Astrocyte (in vitro differentiated cells and primary cell): Measurements from ENCODE around the gene CCDC146. TPM values are rescaled to one million over a fixed set of nuclear protein-coding genes. Genes with fewer than 3 reads are reported as not detected.

Source experiments
- DNase-seq: peaks from one replicate; pipeline ENCODE4 v3.0.0-alpha.2; 2010; ENCODE audit warnings: low read depth
- FAIRE-seq: peaks from 2 replicates; lab custom pipeline; 2011; peaks lifted over from hg19 to GRCh38; lab: Jason Lieb, UNC
- H2AFZ ChIP-seq: 2 replicates; pipeline ENCODE4 v1.6.0; 2012; ENCODE audit warnings: low read depth, low read length, inconsistent platforms
- H3K27ac ChIP-seq: 2 replicates; pipeline ENCODE4 v1.5.1; 2011; ENCODE audit warnings: low read depth, low read length, inconsistent platforms
- H3K27me3 ChIP-seq: 2 replicates; pipeline ENCODE4 v1.6.0; 2011; ENCODE audit warnings: low read length, inconsistent platforms; ENCODE audit not compliant: insufficient read depth
- H3K36me3 ChIP-seq: 2 replicates; pipeline ENCODE4 v1.5.1; 2011; ENCODE audit warnings: low read length, inconsistent platforms; ENCODE audit not compliant: insufficient read depth
- H3K4me1 ChIP-seq: 2 replicates; pipeline ENCODE4 v1.5.1; 2011; ENCODE audit warnings: low read length, inconsistent platforms; ENCODE audit not compliant: insufficient read depth
- H3K4me2 ChIP-seq: 2 replicates; pipeline ENCODE4 v1.6.0; 2012; ENCODE audit warnings: low read length, inconsistent platforms
- H3K4me3 ChIP-seq: 2 replicates; pipeline ENCODE4 v1.5.1; 2011; ENCODE audit warnings: low read depth, mild to moderate bottlenecking, low read length, inconsistent platforms; ENCODE audit not compliant: insufficient read depth
- H3K79me2 ChIP-seq: 2 replicates; pipeline ENCODE4 v1.6.0; 2012; ENCODE audit warnings: mild to moderate bottlenecking, low read length, inconsistent platforms; ENCODE audit not compliant: insufficient read depth
- H3K9ac ChIP-seq: 2 replicates; pipeline ENCODE4 v1.6.0; 2012; ENCODE audit warnings: mild to moderate bottlenecking, low read length, inconsistent platforms
- H3K9me3 ChIP-seq: 2 replicates; pipeline ENCODE4 v1.5.1; 2012; ENCODE audit warnings: low read depth, mild to moderate bottlenecking, low read length, inconsistent platforms; ENCODE audit not compliant: insufficient read depth
- H4K20me1 ChIP-seq: 2 replicates; pipeline ENCODE4 v1.6.0; 2012; ENCODE audit warnings: low read length, inconsistent platforms; ENCODE audit not compliant: insufficient read depth
- H3K27ac Mint-ChIP-seq: one replicate; pipeline ENCODE4 v1.8.0; 2021; ENCODE audit warnings: mild to moderate bottlenecking, mixed read lengths; ENCODE audit not compliant: unreplicated experiment
- H3K27me3 Mint-ChIP-seq: one replicate; pipeline ENCODE4 v1.8.0; 2021; ENCODE audit warnings: low read depth, mixed read lengths; ENCODE audit not compliant: unreplicated experiment
- H3K36me3 Mint-ChIP-seq: one replicate; pipeline ENCODE4 v1.8.0; 2021; ENCODE audit warnings: low read depth, mixed read lengths; ENCODE audit not compliant: unreplicated experiment
- H3K4me1 Mint-ChIP-seq: one replicate; pipeline ENCODE4 v1.8.0; 2021; ENCODE audit warnings: low read depth, mixed read lengths; ENCODE audit not compliant: unreplicated experiment
- H3K4me3 Mint-ChIP-seq: one replicate; pipeline ENCODE4 v1.8.0; 2021; ENCODE audit warnings: mild to moderate bottlenecking, moderate library complexity, mixed read lengths; ENCODE audit not compliant: unreplicated experiment
- H3K9me3 Mint-ChIP-seq: one replicate; pipeline ENCODE4 v1.8.0; 2021; ENCODE audit warnings: mild to moderate bottlenecking, mixed read lengths; ENCODE audit not compliant: unreplicated experiment
- EZH2 ChIP-seq: IDR thresholded peaks from 2 replicates; pipeline ENCODE4 v1.6.1; 2012; ENCODE audit warnings: mild to moderate bottlenecking, low read length, inconsistent platforms; ENCODE audit not compliant: insufficient read depth
- total RNA-seq: library from RNA; stranded (reverse); gene quantifications from 2 replicates; pipeline ENCODE4 v1.2.1, GENCODE V29; 2021
- TF ChIP-seq, protein P1 (sequence below): IDR thresholded peaks from 2 replicates; pipeline ENCODE4 v1.5.1; 2011; ENCODE audit warnings: low read depth, mild to moderate bottlenecking, inconsistent platforms, low read length, moderate library complexity; ENCODE audit not compliant: insufficient read depth

Gene CCDC146
- total RNA-seq, 1 donor from 2014 or later, result 2.0 TPM

DNA sequence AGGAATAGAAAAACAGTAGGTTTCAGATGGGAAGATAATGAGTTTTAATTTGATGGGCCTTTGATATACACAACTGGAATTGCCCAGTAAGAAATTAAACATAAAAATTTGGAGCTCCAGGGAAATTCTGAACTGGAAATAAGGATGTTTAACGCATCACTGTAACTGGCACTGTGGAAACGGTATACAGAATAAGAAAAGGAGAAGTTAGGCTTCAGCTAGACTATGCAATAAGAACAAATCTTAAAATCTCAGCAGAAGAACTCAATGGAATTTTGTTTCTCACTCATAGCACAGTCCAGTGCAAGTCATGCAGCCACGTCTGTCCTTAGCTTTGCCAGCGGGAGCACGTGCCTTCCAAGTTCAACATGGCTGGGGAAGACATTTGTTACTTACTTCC is 130.1 kb downstream of the CCDC146 start:
- H3K4me1 ChIP-seq, result no peaks in the 10 kb centered on the region
- FAIRE-seq, result no peak
- no peak overlapping the region for H3K27ac ChIP-seq
- H3K9me3 ChIP-seq, result no peaks in the 10 kb centered on the region
- TF ChIP-seq, protein P1, sequence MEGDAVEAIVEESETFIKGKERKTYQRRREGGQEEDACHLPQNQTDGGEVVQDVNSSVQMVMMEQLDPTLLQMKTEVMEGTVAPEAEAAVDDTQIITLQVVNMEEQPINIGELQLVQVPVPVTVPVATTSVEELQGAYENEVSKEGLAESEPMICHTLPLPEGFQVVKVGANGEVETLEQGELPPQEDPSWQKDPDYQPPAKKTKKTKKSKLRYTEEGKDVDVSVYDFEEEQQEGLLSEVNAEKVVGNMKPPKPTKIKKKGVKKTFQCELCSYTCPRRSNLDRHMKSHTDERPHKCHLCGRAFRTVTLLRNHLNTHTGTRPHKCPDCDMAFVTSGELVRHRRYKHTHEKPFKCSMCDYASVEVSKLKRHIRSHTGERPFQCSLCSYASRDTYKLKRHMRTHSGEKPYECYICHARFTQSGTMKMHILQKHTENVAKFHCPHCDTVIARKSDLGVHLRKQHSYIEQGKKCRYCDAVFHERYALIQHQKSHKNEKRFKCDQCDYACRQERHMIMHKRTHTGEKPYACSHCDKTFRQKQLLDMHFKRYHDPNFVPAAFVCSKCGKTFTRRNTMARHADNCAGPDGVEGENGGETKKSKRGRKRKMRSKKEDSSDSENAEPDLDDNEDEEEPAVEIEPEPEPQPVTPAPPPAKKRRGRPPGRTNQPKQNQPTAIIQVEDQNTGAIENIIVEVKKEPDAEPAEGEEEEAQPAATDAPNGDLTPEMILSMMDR, result no peak
- TF ChIP-seq EZH2, result no peak
- no peak overlapping the region for H3K4me2 ChIP-seq
- DNase-seq, result no peak
- Mint-ChIP-seq H3K27ac (no peak overlapping the region), H3K4me3 (no peak overlapping the region), H3K27me3 (no peaks in the 10 kb centered on the region), H3K4me1 (no peaks in the 10 kb centered on the region), H3K36me3 (no peaks in the 10 kb centered on the region), H3K9me3 (no peaks in the 10 kb centered on the region)
- H3K9ac ChIP-seq, result no peak overlapping the region
- no peaks in the 10 kb centered on the region for H3K27me3 ChIP-seq
- no peak overlapping the region for H3K4me3 ChIP-seq
- no peaks in the 10 kb centered on the region for H3K79me2 ChIP-seq
- H3K36me3 ChIP-seq, result no peaks in the 10 kb centered on the region
- no peaks in the 10 kb centered on the region for H4K20me1 ChIP-seq
- H2AFZ ChIP-seq, result no peak overlapping the region

DNA sequence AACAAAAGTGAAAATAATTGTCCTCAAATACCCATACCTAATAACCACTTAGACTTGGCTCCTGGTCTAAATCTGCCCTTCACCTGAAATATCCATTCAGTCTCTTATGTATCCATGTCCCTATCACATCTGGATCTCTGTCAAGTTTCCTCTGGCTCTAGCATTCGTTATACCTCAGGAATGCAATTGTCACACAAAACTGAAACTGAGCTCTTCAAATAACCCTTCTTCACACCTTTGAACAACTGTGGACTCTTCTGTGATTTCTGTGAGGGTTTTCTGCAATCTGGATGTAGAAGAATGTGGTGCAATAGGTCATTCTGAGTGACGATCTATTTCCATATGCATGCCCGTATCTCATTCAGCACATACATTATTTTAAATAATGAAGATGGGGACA is 130.7 kb downstream of the CCDC146 start:
- Mint-ChIP-seq H3K9me3 (no peaks in the 10 kb centered on the region), H3K4me3 (no peak overlapping the region), H3K27ac (no peak overlapping the region), H3K27me3 (no peaks in the 10 kb centered on the region), H3K4me1 (peaks cover 2% of the 10 kb centered on the region), H3K36me3 (no peaks in the 10 kb centered on the region)
- Histone ChIP-seq H3K27ac (no peak overlapping the region), H3K4me2 (no peak overlapping the region), H2AFZ (no peak overlapping the region), H3K27me3 (no peaks in the 10 kb centered on the region), H3K36me3 (no peaks in the 10 kb centered on the region), H3K79me2 (no peaks in the 10 kb centered on the region), H3K4me1 (no peaks in the 10 kb centered on the region), H4K20me1 (no peaks in the 10 kb centered on the region), H3K4me3 (no peak overlapping the region), H3K9ac (no peak overlapping the region), H3K9me3 (no peaks in the 10 kb centered on the region)
- DNase-seq (no peak), FAIRE-seq (no peak)
- TF ChIP-seq, protein P1, result no peak
- no peak for TF ChIP-seq EZH2

DNA sequence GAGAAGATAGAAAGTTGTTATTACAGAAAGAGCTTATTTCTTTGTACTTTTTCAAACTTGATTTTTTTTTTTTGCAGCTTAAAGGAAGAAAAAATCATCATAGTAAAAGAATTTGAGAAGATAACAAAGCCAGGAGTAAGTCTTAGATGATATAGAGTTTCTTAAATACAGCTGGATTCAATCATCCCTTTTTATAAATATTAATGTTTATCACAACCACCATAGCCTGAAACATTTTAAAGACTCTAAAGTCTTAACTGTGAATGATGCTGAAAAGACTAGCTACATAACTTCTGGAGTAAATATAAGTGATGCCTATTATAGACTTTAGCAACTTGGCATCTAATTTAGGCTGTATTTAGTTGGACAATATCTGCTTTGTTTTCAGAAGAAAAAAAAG is 132.0 kb downstream of the CCDC146 start:
- no peak overlapping the region for H3K4me3 Mint-ChIP-seq
- H3K27ac ChIP-seq, result no peak overlapping the region
- TF ChIP-seq, protein P1, result no peak
- no peak for TF ChIP-seq EZH2
- H3K4me3 ChIP-seq, result no peak overlapping the region
- H3K27me3 ChIP-seq, result no peaks in the 10 kb centered on the region
- H2AFZ ChIP-seq, result no peak overlapping the region
- no peaks in the 10 kb centered on the region for H3K36me3 Mint-ChIP-seq
- no peaks in the 10 kb centered on the region for H3K36me3 ChIP-seq
- H4K20me1 ChIP-seq, result no peaks in the 10 kb centered on the region
- no peaks in the 10 kb centered on the region for H3K9me3 Mint-ChIP-seq
- H3K4me1 Mint-ChIP-seq, result peaks cover 2% of the 10 kb centered on the region
- no peaks in the 10 kb centered on the region for H3K79me2 ChIP-seq
- DNase-seq (no peak), FAIRE-seq (no peak)
- H3K27me3 Mint-ChIP-seq, result no peaks in the 10 kb centered on the region
- no peak overlapping the region for H3K27ac Mint-ChIP-seq
- no peak overlapping the region for H3K9ac ChIP-seq
- H3K4me2 ChIP-seq, result no peak overlapping the region
- H3K4me1 ChIP-seq, result no peaks in the 10 kb centered on the region
- H3K9me3 ChIP-seq, result no peaks in the 10 kb centered on the region
